GM19238 (cell line): ENCODE data around the gene SPECC1.
"Not testable (repeated sequence)": the region's sequence is repeated elsewhere in the genome, so short reads cannot be mapped to it uniquely, and the experiment has no call there.

Experiments
- DNase-seq: peaks from one replicate; pipeline ENCODE4 v3.0.0; 2011; ENCODE audit warnings: low spot score; ENCODE audit not compliant: insufficient read length

The SPECC1 gene

GRCh38 chr17:20234276-20234675 lies 225.1 kb downstream of the SPECC1 start:
- no peak for DNase-seq

GRCh38 chr17:20235747-20236146 lies 226.6 kb downstream of the SPECC1 start:
- no peak for DNase-seq

GRCh38 chr17:20236578-20237227 lies 227.5 kb downstream of the SPECC1 start:
- no peak for DNase-seq

GRCh38 chr17:20239776-20240175 lies 230.6 kb downstream of the SPECC1 start:
- not testable (repeated sequence) for DNase-seq

- DNase-seq = no peak
Measured at GRCh38 chr17:20241855-20242254, 232.7 kb downstream of the SPECC1 start.

GRCh38 chr17:20242271-20242670 lies 233.1 kb downstream of the SPECC1 start:
- no peak for DNase-seq

GRCh38 chr17:20243524-20243923 lies 234.4 kb downstream of the SPECC1 start:
- no peak for DNase-seq

- DNase-seq = no peak
Measured at GRCh38 chr17:20244671-20245070, 235.5 kb downstream of the SPECC1 start.

- no peak for DNase-seq
Measured at GRCh38 chr17:20246692-20247091, 237.5 kb downstream of the SPECC1 start.

GRCh38 chr17:20253323-20253722 lies 244.2 kb downstream of the SPECC1 start:
- DNase-seq = no peak

- DNase-seq = no peak
Measured at GRCh38 chr17:20254541-20254940, 245.4 kb downstream of the SPECC1 start.

GRCh38 chr17:20256144-20256543 lies 247.0 kb downstream of the SPECC1 start:
- no peak for DNase-seq

GRCh38 chr17:20257008-20257407 lies 247.8 kb downstream of the SPECC1 start:
- DNase-seq = no peak

GRCh38 chr17:20257798-20258197 lies 248.6 kb downstream of the SPECC1 start:
- DNase-seq = no peak

GRCh38 chr17:20259668-20260067 lies 250.5 kb downstream of the SPECC1 start:
- DNase-seq = no peak

- DNase-seq = no peak
Measured at GRCh38 chr17:20260268-20260667, 251.1 kb downstream of the SPECC1 start.

- DNase-seq = no peak
Measured at GRCh38 chr17:20262226-20263114, 253.3 kb downstream of the SPECC1 start.

GRCh38 chr17:20263115-20263433 lies 253.9 kb downstream of the SPECC1 start:
- not testable (repeated sequence) for DNase-seq

GRCh38 chr17:20263595-20263994 lies 254.4 kb downstream of the SPECC1 start:
- DNase-seq = no peak

GRCh38 chr17:20264996-20265395 lies 255.8 kb downstream of the SPECC1 start:
- no peak for DNase-seq

GRCh38 chr17:20266806-20267458 lies 257.8 kb downstream of the SPECC1 start:
- no peak for DNase-seq

- DNase-seq = no peak
Measured at GRCh38 chr17:20267459-20267842, 258.3 kb downstream of the SPECC1 start.
